Measurements from ENCODE around the gene RAB8B. TPM values are rescaled to one million over a fixed set of nuclear protein-coding genes. Genes with fewer than 3 reads are reported as not detected.

RAB8B gene
- total RNA-seq, 2 donors from 2014 or later, result 7.4 to 18.0 TPM

DNA sequence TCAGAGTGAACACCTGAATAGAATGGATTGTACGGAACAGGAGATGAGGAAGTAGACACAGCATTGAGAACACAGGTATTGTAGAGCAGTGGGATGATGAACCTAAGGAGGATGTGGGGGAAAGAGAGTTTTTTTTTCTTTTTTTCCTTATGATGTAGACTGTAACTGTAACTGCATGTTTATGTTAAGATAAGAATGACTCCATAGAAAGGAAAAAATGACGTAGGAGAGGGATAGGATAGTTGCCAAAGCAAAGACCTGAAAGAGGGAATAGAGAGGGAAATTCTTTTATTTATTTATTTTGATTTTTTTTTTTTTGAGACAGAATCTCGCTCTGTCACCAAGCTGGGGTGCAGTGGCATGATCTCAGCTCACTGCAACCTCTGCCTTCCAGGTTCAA lies 121.2 kb downstream of the RAB8B start:
- DNase-seq, result no peak
- H3K4me3 ChIP-seq, result no peak overlapping the region
- no peaks in the 10 kb centered on the region for H3K36me3 ChIP-seq
- no peaks in the 10 kb centered on the region for H3K9me3 ChIP-seq
- no peak overlapping the region for H3K9ac ChIP-seq (ENCODE audit: low read depth in 2 of 2, low read length in 2 of 2)
- no peak overlapping the region for H3K27ac ChIP-seq
- no peaks in the 10 kb centered on the region for H3K4me1 ChIP-seq
- H3K27me3 ChIP-seq, result no peaks in the 10 kb centered on the region
- intact Hi-C loops (cut with DNase I), result no loop called here
- TF ChIP-seq CTCF (IDR thresholded peaks at IDR 0.05), result no peak

DNA sequence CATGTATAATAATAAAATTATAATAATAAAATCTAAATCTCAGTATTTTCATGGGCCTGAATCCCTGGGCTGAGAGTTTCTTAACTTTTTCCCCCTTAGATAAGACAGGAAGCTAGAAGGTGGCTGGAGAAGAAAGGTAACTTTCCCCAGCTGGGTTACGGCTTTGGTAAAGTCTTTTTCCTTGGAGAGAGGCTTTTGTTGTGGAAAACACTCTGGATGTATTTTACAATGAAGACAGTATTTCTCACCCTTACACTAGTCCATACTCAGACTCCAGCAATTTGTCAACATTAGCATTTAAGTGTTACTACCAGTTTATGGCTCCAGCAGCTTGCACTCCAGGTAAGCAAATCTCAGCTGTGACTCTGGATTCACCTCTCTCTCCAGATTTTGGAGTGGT lies 122.9 kb downstream of the RAB8B start:
- no peaks in the 10 kb centered on the region for H3K4me1 ChIP-seq
- H3K9me3 ChIP-seq, result no peaks in the 10 kb centered on the region
- no peak for DNase-seq
- intact Hi-C loops (cut with DNase I), result no loop called here
- H3K4me3 ChIP-seq, result no peak overlapping the region
- TF ChIP-seq CTCF (IDR thresholded peaks at IDR 0.05), result no peak
- H3K27ac ChIP-seq, result no peak overlapping the region
- H3K27me3 ChIP-seq, result no peaks in the 10 kb centered on the region
- no peaks in the 10 kb centered on the region for H3K36me3 ChIP-seq
- H3K9ac ChIP-seq (ENCODE audit: low read depth in 2 of 2, low read length in 2 of 2), result no peak overlapping the region

DNA sequence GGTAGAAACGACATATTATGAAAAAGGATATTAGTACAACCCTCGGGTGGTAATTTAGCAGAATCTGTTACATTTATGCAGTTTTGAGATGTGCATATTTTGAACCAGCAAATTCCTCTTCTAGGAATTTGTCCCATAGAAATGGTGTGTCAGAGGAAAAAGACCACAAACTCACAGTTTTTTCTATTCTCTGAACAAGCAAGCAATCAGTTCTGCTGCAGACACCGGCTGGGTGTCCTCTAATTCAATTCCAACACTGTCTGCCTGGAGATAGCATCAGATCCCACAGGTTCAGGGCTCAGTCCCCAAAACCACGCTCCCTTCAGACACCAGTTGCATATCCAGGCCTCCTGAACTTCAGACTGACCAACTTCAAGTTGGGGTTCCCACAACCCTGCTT lies 124.4 kb downstream of the RAB8B start:
- Histone ChIP-seq H3K4me3 (no peak overlapping the region), H3K36me3 (no peaks in the 10 kb centered on the region), H3K9ac (ENCODE audit: low read depth in 2 of 2, low read length in 2 of 2) (no peak overlapping the region), H3K9me3 (no peaks in the 10 kb centered on the region), H3K27me3 (no peaks in the 10 kb centered on the region), H3K27ac (no peak overlapping the region), H3K4me1 (no peaks in the 10 kb centered on the region)
- DNase-seq, result no peak
- intact Hi-C loops (cut with DNase I), result no loop called here
- TF ChIP-seq CTCF (IDR thresholded peaks at IDR 0.05), result no peak

- no peak for TF ChIP-seq CTCF (IDR thresholded peaks at IDR 0.05)
- no peak overlapping the region for H3K9ac ChIP-seq (ENCODE audit: low read depth in 2 of 2, low read length in 2 of 2)
- DNase-seq, result no peak
Observed at GRCh38 chr15:63314409-63314808, 125.0 kb downstream of the RAB8B start.

More at GRCh38 chr15:63314409-63314808, 125.0 kb downstream of the RAB8B start:
- Histone ChIP-seq H3K4me3 (no peak overlapping the region), H3K4me1 (no peaks in the 10 kb centered on the region), H3K36me3 (no peaks in the 10 kb centered on the region), H3K9me3 (no peaks in the 10 kb centered on the region), H3K27ac (no peak overlapping the region), H3K27me3 (no peaks in the 10 kb centered on the region)
- intact Hi-C loops (cut with DNase I), result no loop called here

Other genes starting within 250 kb of the RAB8B start
- gene TPM1, start 146.9 kb upstream of the RAB8B start, total RNA-seq, result 100 to 1,000 TPM; 423 to 769 TPM
- 10 to 100 TPM; 14.6 to 29.6 TPM for gene LACTB, start 67.7 kb upstream of the RAB8B start, total RNA-seq
- 100 to 1,000 TPM; 205 to 269 TPM for gene RPS27L, start 32.1 kb upstream of the RAB8B start, total RNA-seq
- gene APH1B, start 88.0 kb downstream of the RAB8B start, total RNA-seq, result 1 to 10 TPM; 5.0 to 8.9 TPM
- gene CA12, start 192.2 kb downstream of the RAB8B start, total RNA-seq, result 100 to 1,000 TPM; 290 to 339 TPM